ENCODE data around the gene ADH1A. TPM values are rescaled to one million over a fixed set of nuclear protein-coding genes. Genes with fewer than 3 reads are reported as not detected.

ADH1A gene
- total RNA-seq, result not detected in 2 replicates

GRCh38 chr4:99290848-99291786 lies at the start of gene ADH1A:
Gene ADH1A (minus strand): TSS chr4:99290985. CDS start chr4:99290914, 71 bp downstream.

GRCh38 chr4:99321241-99322191 lies 30.7 kb upstream of the ADH1A start, which contains the start of gene ADH1B:
Gene ADH1B (minus strand): TSS chr4:99321401. CDS start chr4:99321331, 70 bp downstream.

Other genes with a start within 250 kb of the ADH1A start
- 151 and 168 TPM in 2 replicates for gene ADH5, start 202.2 kb downstream of the ADH1A start, total RNA-seq
- gene ADH4, start 146.7 kb downstream of the ADH1A start, total RNA-seq, result not detected in 2 replicates
- 0.56 TPM in 1 of 2 replicates, not detected in the other for gene ADH6, start 71.7 kb downstream of the ADH1A start, total RNA-seq
- gene ADH1B, start 30.4 kb upstream of the ADH1A start, total RNA-seq, result 632 and 682 TPM in 2 replicates
- gene ADH1C, start 61.8 kb upstream of the ADH1A start, total RNA-seq, result 3.7 and 6.1 TPM in 2 replicates
- not detected in 2 replicates for gene ADH7, start 144.4 kb upstream of the ADH1A start, total RNA-seq
- not detected in 2 replicates for gene C4orf17, start 220.0 kb upstream of the ADH1A start, total RNA-seq